K562 (cell line): ENCODE results near the gene PYROXD2.

Source experiments
- BACH1 ChIP-seq: fragments of 200-800 bp; sonication (Bioruptor generic); IDR thresholded peaks from 2 replicates; pipeline ENCODE4 v1.6.1; 2016; ENCODE audit warnings: missing genetic modification characterization, missing compliant biosample characterization
- EP300 ChIP-seq: IDR thresholded peaks from 2 replicates; pipeline ENCODE4 v1.6.1; 2012; ENCODE audit warnings: low read length, improper control_type of control experiment
- ETV5 ChIP-seq: sonication (generic); formaldehyde crosslinking; IDR thresholded peaks from 2 replicates; pipeline ENCODE4 v1.4.0; 2020; ENCODE audit warnings: low read depth, mild to moderate bottlenecking, missing genetic modification reagents
- FOSL1 ChIP-seq: fragments of 200-800 bp; sonication (Bioruptor generic); conservative IDR thresholded peaks from 2 replicates; pipeline ENCODE4 v1.6.1; 2016; ENCODE audit warnings: missing genetic modification characterization, missing compliant biosample characterization
- KDM1A ChIP-seq, 2 experiments: fragments of 450-650 bp; IDR thresholded peaks; 2 replicates each; pipeline ENCODE4 v1.6.1; 2016; ENCODE audit warnings: mild to moderate bottlenecking in 2 of 2
- POLR2A ChIP-seq: fragments of 450-650 bp; conservative IDR thresholded peaks from 2 replicates; pipeline ENCODE4 v1.6.1; 2016
- SRSF1 ChIP-seq: fragments of 200-400 bp; formaldehyde crosslinking; IDR thresholded peaks from 2 replicates; pipeline ENCODE4 v1.6.1; 2017; ENCODE audit warnings: mild to moderate bottlenecking, low read depth, low read length, moderate library complexity
- TAF1 ChIP-seq: IDR thresholded peaks from 2 replicates; pipeline ENCODE4 v1.6.1; 2011; ENCODE audit warnings: mild to moderate bottlenecking, low read length, moderate library complexity; ENCODE audit not compliant: insufficient read depth, control insufficient read depth, severe bottlenecking; ENCODE audit errors: extremely low read depth
- ZBTB40 ChIP-seq, 2 experiments: fragments of 450-650 bp in 1 of 2; sonication (generic) in 1 of 2; formaldehyde crosslinking in 1 of 2; IDR thresholded peaks; 2 replicates each; pipeline versions ENCODE4 v1.7.1 to v1.9.0; 2016 to 2022; ENCODE audit warnings: inconsistent platforms in 1 of 2, mild to moderate bottlenecking in 1 of 2, missing genetic modification reagents in 1 of 2
- ZZZ3 ChIP-seq: fragments of 450-650 bp; IDR thresholded peaks from 2 replicates; pipeline ENCODE4 v1.6.1; 2016; ENCODE audit warnings: antibody characterized with exemption, mild to moderate bottlenecking, moderate library complexity
- TF ChIP-seq, protein P1 (sequence below): fragments of 250-450 bp; sonication (Bioruptor Pico); IDR thresholded peaks from 2 replicates; pipeline ENCODE4 v1.5.0; 2021

DNA sequence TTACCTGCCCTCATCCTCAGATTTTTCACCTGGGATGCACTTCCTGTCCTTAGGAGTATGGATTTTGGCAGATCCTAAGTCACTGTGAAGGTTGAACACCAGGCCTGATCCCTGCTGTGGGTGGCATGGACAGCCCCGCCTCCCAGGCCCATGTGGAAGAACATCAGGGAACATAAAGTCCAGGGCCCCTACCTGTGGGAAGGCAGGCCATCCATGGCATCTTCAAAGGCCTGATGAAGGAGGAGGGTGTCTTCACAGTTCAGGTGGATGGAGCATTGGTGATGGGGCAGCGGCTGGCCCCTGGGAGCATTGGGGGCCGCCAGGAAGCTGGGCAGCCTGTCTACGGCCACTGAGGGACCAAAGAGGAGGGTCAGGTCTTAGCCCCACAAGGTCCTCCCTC, 24.6 kb downstream of the PYROXD2 start:
- TF ChIP-seq EP300 (no peak), ETV5 (CRISPR knock-in tag) (no peak), FOSL1 (tag) (no peak), BACH1 (tag) (no peak), ZBTB40 (IDR thresholded peaks at IDR 0.05) (no peak), ZBTB40 (CRISPR knock-in tag; IDR thresholded peaks at IDR 0.05) (no peak), KDM1A (IDR thresholded peaks at IDR 0.05) (no peak), POLR2A (no peak), SRSF1 (no peak), ZZZ3 (no peak), TAF1 (no peak)
- TF ChIP-seq, protein P1, sequence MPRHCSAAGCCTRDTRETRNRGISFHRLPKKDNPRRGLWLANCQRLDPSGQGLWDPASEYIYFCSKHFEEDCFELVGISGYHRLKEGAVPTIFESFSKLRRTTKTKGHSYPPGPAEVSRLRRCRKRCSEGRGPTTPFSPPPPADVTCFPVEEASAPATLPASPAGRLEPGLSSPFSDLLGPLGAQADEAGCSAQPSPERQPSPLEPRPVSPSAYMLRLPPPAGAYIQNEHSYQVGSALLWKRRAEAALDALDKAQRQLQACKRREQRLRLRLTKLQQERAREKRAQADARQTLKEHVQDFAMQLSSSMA, result no peak
